HepG2 (cell line): ENCODE results near the gene PXYLP1. TPM values are rescaled to one million over a fixed set of nuclear protein-coding genes. Genes with fewer than 3 reads are reported as not detected.

ENCODE experiments used
- BCL3 ChIP-seq: sonication (generic); formaldehyde crosslinking; IDR thresholded peaks from 2 replicates; pipeline ENCODE4 v1.5.1; 2020; ENCODE audit warnings: mild to moderate bottlenecking, missing genetic modification reagents, moderate library complexity
- ETV5 ChIP-seq: IDR thresholded peaks from 2 replicates; pipeline ENCODE4 v1.6.1; 2018; ENCODE audit warnings: missing biosample characterization, missing genetic modification reagents, inconsistent platforms, borderline replicate concordance
- FOXO4 ChIP-seq: sonication (generic); formaldehyde crosslinking; conservative IDR thresholded peaks from 2 replicates; pipeline ENCODE4 v1.8.1; 2023; ENCODE audit warnings: missing genetic modification reagents
- FOXP1 ChIP-seq, 2 experiments: fragments of 450-650 bp in 1 of 2; IDR thresholded peaks; 2 replicates each; pipeline ENCODE4 v1.6.1; 2017 to 2018; ENCODE audit warnings: antibody characterized with exemption in 1 of 2
- GMEB2 ChIP-seq: IDR thresholded peaks from 2 replicates; pipeline ENCODE4 v1.6.1; 2016; ENCODE audit warnings: missing biosample characterization, missing genetic modification reagents, low read depth
- HMG20B ChIP-seq: conservative IDR thresholded peaks from 2 replicates; pipeline ENCODE4 v1.6.1; 2016; ENCODE audit warnings: missing genetic modification reagents, missing compliant biosample characterization
- HNRNPL ChIP-seq: fragments of 200-400 bp; formaldehyde crosslinking; IDR thresholded peaks from 2 replicates; pipeline ENCODE4 v1.6.1; 2017; ENCODE audit warnings: mild to moderate bottlenecking, low read depth, low read length
- MAX ChIP-seq: IDR thresholded peaks from 2 replicates; pipeline ENCODE4 v1.6.1; 2012; ENCODE audit warnings: inconsistent platforms
- NFYB ChIP-seq: sonication (generic); formaldehyde crosslinking; IDR thresholded peaks from 2 replicates; pipeline ENCODE4 v1.4.0; 2020; ENCODE audit warnings: missing genetic modification reagents
- PBX3 ChIP-seq: sonication (generic); formaldehyde crosslinking; IDR thresholded peaks from 2 replicates; pipeline ENCODE4 v1.8.1; 2023; ENCODE audit warnings: missing genetic modification reagents, inconsistent platforms, borderline replicate concordance
- TARDBP ChIP-seq: sonication (generic); formaldehyde crosslinking; IDR thresholded peaks from 2 replicates; pipeline ENCODE4 v1.8.0; 2022; ENCODE audit warnings: mild to moderate bottlenecking, missing genetic modification reagents
- ZBTB3 ChIP-seq: sonication (generic); formaldehyde crosslinking; IDR thresholded peaks from 2 replicates; pipeline ENCODE4 v1.4.0; 2020; ENCODE audit warnings: low read depth, mild to moderate bottlenecking, moderate library complexity, missing genetic modification reagents, borderline replicate concordance
- ZFP37 ChIP-seq: sonication (generic); formaldehyde crosslinking; IDR thresholded peaks from 2 replicates; pipeline ENCODE4 v1.4.0; 2020; ENCODE audit warnings: missing genetic modification reagents, borderline replicate concordance
- ZNF205 ChIP-seq: IDR thresholded peaks from 2 replicates; pipeline ENCODE4 v1.6.1; 2018; ENCODE audit warnings: missing biosample characterization, missing genetic modification reagents
- ZNF207 ChIP-seq: fragments of 450-650 bp; IDR thresholded peaks from 2 replicates; pipeline ENCODE4 v1.6.1; 2016; ENCODE audit warnings: antibody characterized with exemption, borderline replicate concordance
- ZNF34 ChIP-seq: sonication (generic); formaldehyde crosslinking; IDR thresholded peaks from 2 replicates; pipeline ENCODE4 v1.4.0; 2020; ENCODE audit warnings: mild to moderate bottlenecking, missing genetic modification reagents, borderline replicate concordance
- ZNF432 ChIP-seq: sonication (generic); formaldehyde crosslinking; IDR thresholded peaks from 2 replicates; pipeline ENCODE4 v1.5.0; 2020; ENCODE audit warnings: missing genetic modification reagents, mild to moderate bottlenecking, borderline replicate concordance
- ZNF451 ChIP-seq: sonication (generic); formaldehyde crosslinking; IDR thresholded peaks from 2 replicates; pipeline ENCODE4 v1.5.0; 2020; ENCODE audit warnings: mild to moderate bottlenecking, missing genetic modification reagents
- ZNF552 ChIP-seq: sonication (generic); formaldehyde crosslinking; IDR thresholded peaks from 2 replicates; pipeline ENCODE4 v1.9.0; 2022; ENCODE audit warnings: missing genetic modification reagents, mild to moderate bottlenecking, borderline replicate concordance
- ZNF556 ChIP-seq: sonication (generic); formaldehyde crosslinking; IDR thresholded peaks from 2 replicates; pipeline ENCODE4 v1.4.0; 2020; ENCODE audit warnings: mild to moderate bottlenecking, missing genetic modification reagents, borderline replicate concordance
- ZNF564 ChIP-seq: sonication (generic); formaldehyde crosslinking; IDR thresholded peaks from 2 replicates; pipeline ENCODE4 v1.8.1; 2023; ENCODE audit warnings: mild to moderate bottlenecking, missing genetic modification reagents
- ZNF672 ChIP-seq: sonication (generic); formaldehyde crosslinking; IDR thresholded peaks from 2 replicates; pipeline ENCODE4 v1.8.1; 2022; ENCODE audit warnings: missing genetic modification reagents
- ZNF773 ChIP-seq: sonication (generic); formaldehyde crosslinking; IDR thresholded peaks from 2 replicates; pipeline ENCODE4 v1.4.0; 2020; ENCODE audit warnings: missing genetic modification reagents, borderline replicate concordance
- ZSCAN31 ChIP-seq: sonication (generic); formaldehyde crosslinking; IDR thresholded peaks from 2 replicates; pipeline ENCODE4 v1.5.0; 2020; ENCODE audit warnings: low read depth, mild to moderate bottlenecking, missing genetic modification reagents
- polyA plus RNA-seq, 8 experiments: library from polyadenylated mRNA; depleted of rRNA in 3 of 8; stranded (reverse) in 7 of 8; unstranded in 1 of 8; fragments of >200 nt; fragmentation: Illumina TruSeq in 4 of 8; extraction: Trizol in 4 of 8; gene quantifications; 2 replicates each; pipeline versions ENCODE4 v1.2.1 to v1.2.3, GENCODE V29; 2011 to 2016; ENCODE audit warnings: low read depth in 4 of 8, missing spikeins in 1 of 8, mixed read lengths in 1 of 8; ENCODE audit not compliant: insufficient read depth in 1 of 8
- total RNA-seq, 5 experiments: library from RNA; depleted of rRNA; stranded (reverse); fragments of >200 nt; fragmentation: Illumina TruSeq; extraction: Trizol; gene quantifications; 2 replicates each; pipeline ENCODE4 v1.2.3, GENCODE V29; 2016; ENCODE audit warnings: low read depth in 1 of 5

Gene PXYLP1
- total and polyA plus RNA-seq, 2 of the 13 experiments (the other 11 are each of a cell fraction or from before 2014, with no cell fraction given), result 4.9 to 8.1 TPM

GRCh38 chr3:141311496-141312353, 80.1 kb downstream of the PXYLP1 start (continued):
- TF ChIP-seq GMEB2 (CRISPR knock-in tag) (peak; percentile 52; the same call in 1 of the 2 replicates), NFYB (CRISPR knock-in tag) (peak; percentile 41), ZNF556 (peak; percentile 83), ZNF34 (CRISPR knock-in tag) (peak; percentile 85), TARDBP (CRISPR knock-in tag) (peak; percentile 86), ZNF207 (no peak), ZNF205 (CRISPR knock-in tag) (peak; percentile 64; the same call in 1 of the 2 replicates), PBX3 (CRISPR knock-in tag) (no peak), ZNF564 (CRISPR knock-in tag) (0 out of 2 replicates have a peak, but pooled peaks have one; percentile 56), ZSCAN31 (CRISPR knock-in tag) (peak; percentile 85), ZNF552 (CRISPR knock-in tag) (no peak), HNRNPL (0 out of 2 replicates have a peak, but pooled peaks have one; percentile 45), ZNF451 (CRISPR knock-in tag) (peak; percentile 70; the same call in 1 of the 2 replicates), ZNF672 (no peak), ZNF773 (0 out of 2 replicates have a peak, but pooled peaks have one; percentile 38), ZNF432 (CRISPR knock-in tag) (no peak), ZFP37 (CRISPR knock-in tag) (0 out of 2 replicates have a peak, but pooled peaks have one; percentile 48), BCL3 (CRISPR knock-in tag) (no peak; the same call in 1 of the 2 replicates), MAX (peak; percentile 80), HMG20B (CRISPR knock-in tag) (0 out of 2 replicates have a peak, but pooled peaks have one; percentile 7), FOXP1 (IDR thresholded peaks at IDR 0.05) (no peak), FOXP1 (CRISPR knock-in tag; IDR thresholded peaks at IDR 0.05) (peak; percentile 39; the same call in 1 of the 2 replicates), ETV5 (CRISPR knock-in tag) (peak; percentile 94), FOXO4 (CRISPR knock-in tag) (no peak), ZBTB3 (CRISPR knock-in tag) (no peak)
